ENCODE results near the gene ADRB2.

ADRB2 gene

GRCh38 chr5:148805326-148806290, 20.8 kb upstream of the ADRB2 start:
- no peak overlapping the region for H3K9ac ChIP-seq (ENCODE audit: low read length in 2 of 2)
- H3K4me1 ChIP-seq (ENCODE audit: control insufficient read depth, insufficient read depth, low read length), result peaks cover 5% of the 10 kb centered on the region
- H3K36me3 ChIP-seq (ENCODE audit: control insufficient read depth in 2 of 2, insufficient read depth in 2 of 2, low read length in 2 of 2), result no peaks in the 10 kb centered on the region
- no peaks in the 10 kb centered on the region for H3K9me3 ChIP-seq (ENCODE audit: control insufficient read depth in 2 of 2, low read length in 2 of 2)
- H3K27me3 ChIP-seq (ENCODE audit: control insufficient read depth in 1 of 2, insufficient read depth in 2 of 2, low read length in 2 of 2), result no peaks in the 10 kb centered on the region
- no peak overlapping the region for H3K4me3 ChIP-seq (ENCODE audit: low read length in 2 of 2)
- peak overlapping the region; percentile 13 for H3K27ac ChIP-seq (ENCODE audit: low read length)

- Histone ChIP-seq H3K9ac (ENCODE audit: low read length in 2 of 2) (no peak overlapping the region), H3K27me3 (ENCODE audit: control insufficient read depth in 1 of 2, insufficient read depth in 2 of 2, low read length in 2 of 2) (no peaks in the 10 kb centered on the region), H3K27ac (ENCODE audit: low read length) (no peak overlapping the region), H3K36me3 (ENCODE audit: control insufficient read depth in 2 of 2, insufficient read depth in 2 of 2, low read length in 2 of 2) (no peaks in the 10 kb centered on the region), H3K4me3 (ENCODE audit: low read length in 2 of 2) (no peak overlapping the region), H3K4me1 (ENCODE audit: control insufficient read depth, insufficient read depth, low read length) (peaks cover 5% of the 10 kb centered on the region), H3K9me3 (ENCODE audit: control insufficient read depth in 2 of 2, low read length in 2 of 2) (no peaks in the 10 kb centered on the region)
Measured at GRCh38 chr5:148806520-148806931, 19.9 kb upstream of the ADRB2 start.

- no peak overlapping the region for H3K4me3 ChIP-seq (ENCODE audit: low read length in 2 of 2)
- H3K36me3 ChIP-seq (ENCODE audit: control insufficient read depth in 2 of 2, insufficient read depth in 2 of 2, low read length in 2 of 2), result no peaks in the 10 kb centered on the region
- H3K9me3 ChIP-seq (ENCODE audit: control insufficient read depth in 2 of 2, low read length in 2 of 2), result no peaks in the 10 kb centered on the region
- no peak overlapping the region for H3K27ac ChIP-seq (ENCODE audit: low read length)
- no peaks in the 10 kb centered on the region for H3K27me3 ChIP-seq (ENCODE audit: control insufficient read depth in 1 of 2, insufficient read depth in 2 of 2, low read length in 2 of 2)
- peaks cover 5% of the 10 kb centered on the region for H3K4me1 ChIP-seq (ENCODE audit: control insufficient read depth, insufficient read depth, low read length)
- H3K9ac ChIP-seq (ENCODE audit: low read length in 2 of 2), result no peak overlapping the region
Measured at GRCh38 chr5:148807851-148808250, 18.6 kb upstream of the ADRB2 start.

- H3K4me1 ChIP-seq (ENCODE audit: control insufficient read depth, insufficient read depth, low read length), result peaks cover 5% of the 10 kb centered on the region
- H3K27me3 ChIP-seq (ENCODE audit: control insufficient read depth in 1 of 2, insufficient read depth in 2 of 2, low read length in 2 of 2), result no peaks in the 10 kb centered on the region
- H3K27ac ChIP-seq (ENCODE audit: low read length), result no peak overlapping the region
- H3K9me3 ChIP-seq (ENCODE audit: control insufficient read depth in 2 of 2, low read length in 2 of 2), result no peaks in the 10 kb centered on the region
- H3K36me3 ChIP-seq (ENCODE audit: control insufficient read depth in 2 of 2, insufficient read depth in 2 of 2, low read length in 2 of 2), result no peaks in the 10 kb centered on the region
- H3K4me3 ChIP-seq (ENCODE audit: low read length in 2 of 2), result peak overlapping the region in 1 of 2 donors; percentile 9
- no peak overlapping the region for H3K9ac ChIP-seq (ENCODE audit: low read length in 2 of 2)
Measured at GRCh38 chr5:148808864-148809642, 17.4 kb upstream of the ADRB2 start.

- no peaks in the 10 kb centered on the region for H3K9me3 ChIP-seq (ENCODE audit: control insufficient read depth in 2 of 2, low read length in 2 of 2)
- H3K27me3 ChIP-seq (ENCODE audit: control insufficient read depth in 1 of 2, insufficient read depth in 2 of 2, low read length in 2 of 2), result no peaks in the 10 kb centered on the region
- H3K4me1 ChIP-seq (ENCODE audit: control insufficient read depth, insufficient read depth, low read length), result peaks cover 5% of the 10 kb centered on the region
- no peaks in the 10 kb centered on the region for H3K36me3 ChIP-seq (ENCODE audit: control insufficient read depth in 2 of 2, insufficient read depth in 2 of 2, low read length in 2 of 2)
- H3K4me3 ChIP-seq (ENCODE audit: low read length in 2 of 2), result no peak overlapping the region
- no peak overlapping the region for H3K27ac ChIP-seq (ENCODE audit: low read length)
- no peak overlapping the region for H3K9ac ChIP-seq (ENCODE audit: low read length in 2 of 2)
Measured at GRCh38 chr5:148809781-148810524, 16.5 kb upstream of the ADRB2 start.

GRCh38 chr5:148810823-148811222, 15.6 kb upstream of the ADRB2 start:
- H3K27ac ChIP-seq (ENCODE audit: low read length), result no peak overlapping the region
- no peaks in the 10 kb centered on the region for H3K36me3 ChIP-seq (ENCODE audit: control insufficient read depth in 2 of 2, insufficient read depth in 2 of 2, low read length in 2 of 2)
- H3K4me1 ChIP-seq (ENCODE audit: control insufficient read depth, insufficient read depth, low read length), result no peaks in the 10 kb centered on the region

GRCh38 chr5:148811756-148812155, 14.7 kb upstream of the ADRB2 start:
- Histone ChIP-seq H3K27me3 (ENCODE audit: control insufficient read depth in 1 of 2, insufficient read depth in 2 of 2, low read length in 2 of 2) (no peaks in the 10 kb centered on the region), H3K9me3 (ENCODE audit: control insufficient read depth in 2 of 2, low read length in 2 of 2) (no peaks in the 10 kb centered on the region), H3K4me3 (ENCODE audit: low read length in 2 of 2) (no peak overlapping the region), H3K4me1 (ENCODE audit: control insufficient read depth, insufficient read depth, low read length) (no peaks in the 10 kb centered on the region), H3K27ac (ENCODE audit: low read length) (no peak overlapping the region), H3K36me3 (ENCODE audit: control insufficient read depth in 2 of 2, insufficient read depth in 2 of 2, low read length in 2 of 2) (no peaks in the 10 kb centered on the region), H3K9ac (ENCODE audit: low read length in 2 of 2) (no peak overlapping the region)

More at GRCh38 chr5:148810823-148811222, 15.6 kb upstream of the ADRB2 start:
- no peak overlapping the region for H3K9ac ChIP-seq (ENCODE audit: low read length in 2 of 2)
- H3K9me3 ChIP-seq (ENCODE audit: control insufficient read depth in 2 of 2, low read length in 2 of 2), result no peaks in the 10 kb centered on the region
- H3K4me3 ChIP-seq (ENCODE audit: low read length in 2 of 2), result no peak overlapping the region
- H3K27me3 ChIP-seq (ENCODE audit: control insufficient read depth in 1 of 2, insufficient read depth in 2 of 2, low read length in 2 of 2), result no peaks in the 10 kb centered on the region

- Histone ChIP-seq H3K9ac (ENCODE audit: low read length in 2 of 2) (no peak overlapping the region), H3K27ac (ENCODE audit: low read length) (no peak overlapping the region), H3K4me1 (ENCODE audit: control insufficient read depth, insufficient read depth, low read length) (peaks cover 3% of the 10 kb centered on the region), H3K9me3 (ENCODE audit: control insufficient read depth in 2 of 2, low read length in 2 of 2) (no peaks in the 10 kb centered on the region), H3K4me3 (ENCODE audit: low read length in 2 of 2) (no peak overlapping the region), H3K27me3 (ENCODE audit: control insufficient read depth in 1 of 2, insufficient read depth in 2 of 2, low read length in 2 of 2) (no peaks in the 10 kb centered on the region), H3K36me3 (ENCODE audit: control insufficient read depth in 2 of 2, insufficient read depth in 2 of 2, low read length in 2 of 2) (no peaks in the 10 kb centered on the region)
Measured at GRCh38 chr5:148815086-148815485, 11.3 kb upstream of the ADRB2 start.

GRCh38 chr5:148815578-148815977, 10.8 kb upstream of the ADRB2 start:
- H3K9ac ChIP-seq (ENCODE audit: low read length in 2 of 2), result no peak overlapping the region
- H3K9me3 ChIP-seq (ENCODE audit: control insufficient read depth in 2 of 2, low read length in 2 of 2), result no peaks in the 10 kb centered on the region
- no peak overlapping the region for H3K4me3 ChIP-seq (ENCODE audit: low read length in 2 of 2)
- H3K27me3 ChIP-seq (ENCODE audit: control insufficient read depth in 1 of 2, insufficient read depth in 2 of 2, low read length in 2 of 2), result no peaks in the 10 kb centered on the region
- H3K36me3 ChIP-seq (ENCODE audit: control insufficient read depth in 2 of 2, insufficient read depth in 2 of 2, low read length in 2 of 2), result no peaks in the 10 kb centered on the region
- no peak overlapping the region for H3K27ac ChIP-seq (ENCODE audit: low read length)
- H3K4me1 ChIP-seq (ENCODE audit: control insufficient read depth, insufficient read depth, low read length), result peaks cover 3% of the 10 kb centered on the region

GRCh38 chr5:148816357-148816756, 10.1 kb upstream of the ADRB2 start:
- Histone ChIP-seq H3K9ac (ENCODE audit: low read length in 2 of 2) (no peak overlapping the region), H3K27me3 (ENCODE audit: control insufficient read depth in 1 of 2, insufficient read depth in 2 of 2, low read length in 2 of 2) (no peaks in the 10 kb centered on the region), H3K4me1 (ENCODE audit: control insufficient read depth, insufficient read depth, low read length) (peaks cover 3% of the 10 kb centered on the region), H3K27ac (ENCODE audit: low read length) (no peak overlapping the region), H3K36me3 (ENCODE audit: control insufficient read depth in 2 of 2, insufficient read depth in 2 of 2, low read length in 2 of 2) (no peaks in the 10 kb centered on the region), H3K9me3 (ENCODE audit: control insufficient read depth in 2 of 2, low read length in 2 of 2) (no peaks in the 10 kb centered on the region), H3K4me3 (ENCODE audit: low read length in 2 of 2) (no peak overlapping the region)
